Hepatocyte (in vitro differentiated cells): Measurements from ENCODE around the gene DLGAP5. TPM values are rescaled to one million over a fixed set of nuclear protein-coding genes. Genes with fewer than 3 reads are reported as not detected.

ENCODE experiments used
- DNase-seq: peaks from one replicate; pipeline ENCODE4 v3.0.0-alpha.2; 2016; ENCODE audit warnings: low spot score
- H2AFZ ChIP-seq: fragments of 200-600 bp; sonication (generic); 2 replicates; pipeline ENCODE4 v1.6.0; 2016; ENCODE audit warnings: antibody characterized with exemption, mild to moderate bottlenecking
- H3K27ac ChIP-seq: fragments of 200-600 bp; sonication (generic); 2 replicates; pipeline ENCODE4 v1.5.1; 2016; ENCODE audit warnings: mild to moderate bottlenecking
- H3K27me3 ChIP-seq: fragments of 200-600 bp; sonication (generic); 2 replicates; pipeline ENCODE4 v1.6.1; 2016
- H3K36me3 ChIP-seq: fragments of 200-600 bp; sonication (generic); replicated peaks from 2 replicates; pipeline ENCODE4 v1.5.1; 2016; ENCODE audit warnings: low read depth; ENCODE audit not compliant: insufficient read depth
- H3K4me1 ChIP-seq: fragments of 200-600 bp; sonication (generic); 2 replicates; pipeline ENCODE4 v1.5.1; 2016; ENCODE audit warnings: mild to moderate bottlenecking, moderate library complexity; ENCODE audit not compliant: insufficient read depth
- H3K4me2 ChIP-seq: fragments of 200-600 bp; sonication (generic); 2 replicates; pipeline ENCODE4 v1.6.0; 2016
- H3K4me3 ChIP-seq: fragments of 200-600 bp; sonication (generic); 2 replicates; pipeline ENCODE4 v1.5.1; 2016; ENCODE audit warnings: mild to moderate bottlenecking
- H3K79me2 ChIP-seq: fragments of 200-600 bp; sonication (generic); 2 replicates; pipeline ENCODE4 v1.6.0; 2017; ENCODE audit warnings: mild to moderate bottlenecking
- H3K9me2 ChIP-seq: fragments of 200-600 bp; sonication (generic); replicated peaks from 2 replicates; pipeline ENCODE4 v1.6.0; 2017; ENCODE audit warnings: mild to moderate bottlenecking; ENCODE audit not compliant: insufficient read depth
- H3K9me3 ChIP-seq: fragments of 200-600 bp; sonication (generic); 2 replicates; pipeline ENCODE4 v1.5.1; 2016; ENCODE audit warnings: low read depth, mild to moderate bottlenecking
- H4K20me1 ChIP-seq: fragments of 200-600 bp; sonication (generic); 2 replicates; pipeline ENCODE4 v1.6.0; 2016; ENCODE audit warnings: mild to moderate bottlenecking; ENCODE audit not compliant: insufficient read depth, poor library complexity, severe bottlenecking
- EZH2 ChIP-seq: fragments of 200-600 bp; sonication (generic); IDR thresholded peaks from 2 replicates; pipeline ENCODE4 v1.6.1; 2016; ENCODE audit warnings: antibody characterized with exemption, mild to moderate bottlenecking, borderline replicate concordance
- EZH2phosphoT487 ChIP-seq: fragments of 200-600 bp; sonication (generic); IDR thresholded peaks from one replicate; pipeline ENCODE4 v1.6.1; 2018; ENCODE audit warnings: antibody characterized with exemption, mild to moderate bottlenecking, low read depth, moderate library complexity; ENCODE audit not compliant: unreplicated experiment, severe bottlenecking
- WGBS: methylation state at CpG from one replicate; pipeline ENCODE4 v1.1.6; 2016; ENCODE audit warnings: low lambda C conversion rate; ENCODE audit errors: missing lambda C conversion rate; 5-methylcytosine and 5-hydroxymethylcytosine counted together
- polyA plus RNA-seq: library from polyadenylated mRNA; unstranded; fragments of >200 nt; fragmentation: Nextera tagmentation; extraction: Ambion mirVana; gene quantifications from 2 replicates; pipeline ENCODE4 v1.2.1, GENCODE V29; 2016
- total RNA-seq: library from RNA; depleted of rRNA; stranded (reverse); fragments of >200 nt; gene quantifications from 2 replicates; pipeline ENCODE4 v1.2.3, GENCODE V29; 2014
- TF ChIP-seq, protein P1 (sequence below): fragments of 200-600 bp; sonication (generic); IDR thresholded peaks from 2 replicates; pipeline ENCODE4 v1.5.1; 2016; ENCODE audit warnings: antibody characterized with exemption, mild to moderate bottlenecking; ENCODE audit not compliant: poor library complexity

The DLGAP5 gene
- total and polyA plus RNA-seq, 2 experiments from 2014 or later: 7.7 to 10.8 TPM

DNA sequence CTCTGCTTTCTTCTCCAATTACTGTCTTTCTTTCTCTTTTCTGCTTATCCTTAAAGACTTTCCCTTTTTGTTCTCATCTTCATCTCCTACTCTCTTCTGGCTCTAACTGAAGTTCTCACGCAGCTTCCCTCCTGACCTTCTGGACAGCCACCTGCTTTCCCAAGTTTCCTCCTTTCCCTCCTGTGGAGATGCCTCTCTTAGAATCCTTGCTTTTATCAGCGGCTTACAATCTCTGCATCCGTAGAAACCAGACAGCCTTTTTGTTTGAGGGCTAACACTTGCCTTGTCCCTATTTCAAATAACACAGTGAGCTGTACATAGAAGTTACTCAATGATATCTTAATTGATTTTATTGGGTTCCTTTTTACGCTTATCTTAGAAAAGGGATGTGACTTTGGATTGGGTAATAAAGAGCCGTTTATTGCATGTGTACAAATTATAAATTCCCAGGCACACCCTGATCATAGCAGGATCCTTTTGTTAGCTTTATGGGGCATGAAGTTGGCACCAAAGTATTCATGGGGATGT, 64.4 kb downstream of the DLGAP5 start:
- H4K20me1 ChIP-seq: peaks cover 17% of the 10 kb centered on the region
- no peaks in the 10 kb centered on the region for H3K9me2 ChIP-seq
- H3K4me1 ChIP-seq: peaks cover 43% of the 10 kb centered on the region
- no peak for TF ChIP-seq EZH2phosphoT487
- TF ChIP-seq, protein P1, sequence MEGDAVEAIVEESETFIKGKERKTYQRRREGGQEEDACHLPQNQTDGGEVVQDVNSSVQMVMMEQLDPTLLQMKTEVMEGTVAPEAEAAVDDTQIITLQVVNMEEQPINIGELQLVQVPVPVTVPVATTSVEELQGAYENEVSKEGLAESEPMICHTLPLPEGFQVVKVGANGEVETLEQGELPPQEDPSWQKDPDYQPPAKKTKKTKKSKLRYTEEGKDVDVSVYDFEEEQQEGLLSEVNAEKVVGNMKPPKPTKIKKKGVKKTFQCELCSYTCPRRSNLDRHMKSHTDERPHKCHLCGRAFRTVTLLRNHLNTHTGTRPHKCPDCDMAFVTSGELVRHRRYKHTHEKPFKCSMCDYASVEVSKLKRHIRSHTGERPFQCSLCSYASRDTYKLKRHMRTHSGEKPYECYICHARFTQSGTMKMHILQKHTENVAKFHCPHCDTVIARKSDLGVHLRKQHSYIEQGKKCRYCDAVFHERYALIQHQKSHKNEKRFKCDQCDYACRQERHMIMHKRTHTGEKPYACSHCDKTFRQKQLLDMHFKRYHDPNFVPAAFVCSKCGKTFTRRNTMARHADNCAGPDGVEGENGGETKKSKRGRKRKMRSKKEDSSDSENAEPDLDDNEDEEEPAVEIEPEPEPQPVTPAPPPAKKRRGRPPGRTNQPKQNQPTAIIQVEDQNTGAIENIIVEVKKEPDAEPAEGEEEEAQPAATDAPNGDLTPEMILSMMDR: no peak
- TF ChIP-seq EZH2: no peak
- peak; percentile 35 for DNase-seq
- no peaks in the 10 kb centered on the region for H3K36me3 ChIP-seq
- no peaks in the 10 kb centered on the region for H3K9me3 ChIP-seq
- H3K4me2 ChIP-seq: no peak overlapping the region
- H2AFZ ChIP-seq: no peak overlapping the region
- H3K4me3 ChIP-seq: no peak overlapping the region
- WGBS: 50% methylated on average over 5 of the region's 5 CpGs
- no peaks in the 10 kb centered on the region for H3K27me3 ChIP-seq
- peak overlapping the region; percentile 91 for H3K27ac ChIP-seq
- peaks cover 26% of the 10 kb centered on the region for H3K79me2 ChIP-seq

DNA sequence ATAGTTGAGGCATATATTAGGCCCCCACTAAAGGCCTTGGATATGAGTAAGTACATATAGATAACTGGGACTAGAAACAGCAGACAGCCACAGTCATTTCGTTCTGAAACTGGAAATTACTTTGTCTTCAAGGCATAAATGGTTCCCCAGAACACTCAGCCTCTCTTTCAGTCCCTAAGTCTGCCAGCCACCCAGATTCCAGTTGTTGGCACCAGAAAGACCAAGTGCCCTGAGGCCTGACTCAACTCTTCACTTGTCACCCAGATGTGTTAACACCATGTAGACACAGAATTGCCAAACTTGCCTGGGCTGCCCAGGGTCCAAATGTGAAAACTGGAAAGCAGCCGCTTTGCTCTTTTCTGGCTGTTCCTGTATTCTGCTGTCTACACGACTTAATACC, 65.4 kb downstream of the DLGAP5 start:
- H3K27ac ChIP-seq: peak overlapping the region; percentile 91
- peaks cover 51% of the 10 kb centered on the region for H3K4me1 ChIP-seq
- peaks cover 8% of the 10 kb centered on the region for H4K20me1 ChIP-seq

DNA sequence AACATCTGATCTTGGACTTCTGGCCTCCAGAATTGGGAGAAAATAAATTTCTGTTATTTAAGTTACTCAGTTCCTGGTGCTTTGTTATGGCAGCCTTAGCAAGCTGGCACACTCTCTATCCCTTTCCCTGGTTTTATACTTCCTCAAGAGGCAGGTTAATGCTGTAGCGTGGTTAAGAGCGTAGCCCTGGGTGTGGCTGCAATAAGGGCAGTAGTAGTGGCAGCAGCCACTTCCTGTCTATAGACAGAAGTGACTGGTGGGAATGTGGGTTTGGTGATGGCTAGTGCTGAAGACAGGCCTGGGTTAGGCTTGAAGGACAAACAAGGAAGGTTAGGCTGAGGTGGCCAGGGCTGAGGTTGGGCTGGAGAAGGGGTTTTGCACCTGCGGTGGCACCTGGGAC, 66.0 kb downstream of the DLGAP5 start:
- H3K4me3 ChIP-seq: no peak overlapping the region
- H2AFZ ChIP-seq: no peak overlapping the region
- H3K27ac ChIP-seq: peak overlapping the region; percentile 91
- H3K36me3 ChIP-seq: no peaks in the 10 kb centered on the region
- no peak overlapping the region for H3K4me2 ChIP-seq
- 95% methylated on average over 3 of the region's 3 CpGs for WGBS
- TF ChIP-seq, protein P1: no peak
- TF ChIP-seq EZH2: no peak
- no peak for TF ChIP-seq EZH2phosphoT487
- peaks cover 11% of the 10 kb centered on the region for H3K79me2 ChIP-seq
- DNase-seq: no peak
- peaks cover 57% of the 10 kb centered on the region for H3K4me1 ChIP-seq
- H4K20me1 ChIP-seq: peaks cover 4% of the 10 kb centered on the region
- no peaks in the 10 kb centered on the region for H3K9me2 ChIP-seq
- no peaks in the 10 kb centered on the region for H3K27me3 ChIP-seq
- no peaks in the 10 kb centered on the region for H3K9me3 ChIP-seq

More for the DNA sequence above, 65.4 kb downstream of the DLGAP5 start:
- H3K9me2 ChIP-seq: no peaks in the 10 kb centered on the region
- TF ChIP-seq EZH2phosphoT487 (no peak), EZH2 (no peak)
- TF ChIP-seq, protein P1: no peak
- H3K27me3 ChIP-seq: no peaks in the 10 kb centered on the region
- no peak for DNase-seq
- H3K36me3 ChIP-seq: no peaks in the 10 kb centered on the region
- H3K4me3 ChIP-seq: no peak overlapping the region
- no peak overlapping the region for H2AFZ ChIP-seq
- H3K9me3 ChIP-seq: no peaks in the 10 kb centered on the region
- peaks cover 16% of the 10 kb centered on the region for H3K79me2 ChIP-seq
- peak overlapping the region; percentile 32 for H3K4me2 ChIP-seq
- 59% methylated on average over 3 of the region's 3 CpGs for WGBS
